ENCODE results near the gene ZFR2.
"Not testable (repeated sequence)": the region's sequence is repeated elsewhere in the genome, so short reads cannot be mapped to it uniquely, and the experiment has no call there.

ZFR2 gene

DNA sequence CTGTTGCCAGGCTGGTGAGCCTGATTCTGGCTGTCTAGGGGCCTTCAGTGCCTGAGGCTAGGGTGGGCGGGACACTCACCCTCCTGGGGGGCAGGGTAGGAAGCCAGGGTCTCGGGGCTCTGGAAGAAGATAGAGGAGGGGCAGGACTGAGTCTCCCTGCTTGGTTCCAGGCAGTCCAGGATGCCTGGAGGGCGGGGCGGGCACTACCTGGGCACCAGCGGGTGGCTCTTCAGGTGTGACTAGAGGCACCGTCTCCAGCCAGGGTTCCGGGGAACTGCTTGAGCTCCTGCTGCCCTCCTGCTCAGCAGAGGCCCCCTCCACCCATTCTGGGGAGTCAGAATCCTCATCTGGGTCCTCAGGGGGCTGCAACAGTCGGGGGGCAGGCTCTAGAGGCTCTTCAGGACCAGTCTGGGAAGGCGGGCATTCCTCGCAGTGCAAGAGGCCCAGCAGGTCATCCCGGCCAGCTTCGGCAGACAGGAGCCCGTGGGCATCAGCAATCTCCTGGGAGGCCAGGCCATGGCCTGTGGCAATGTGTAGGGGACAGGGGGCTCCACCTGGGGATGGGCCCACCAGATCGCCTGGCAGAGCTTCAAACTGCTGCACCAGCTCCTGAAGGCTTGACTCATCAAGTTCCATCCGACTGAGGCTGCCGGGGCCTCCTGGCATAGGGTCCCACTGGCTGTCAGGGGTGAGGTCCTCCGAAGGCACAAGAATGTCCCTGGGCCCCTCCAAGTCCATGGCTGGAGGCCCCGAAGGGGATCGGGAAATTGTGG, 109.2 kb downstream of the ZFR2 start:
- Mint-ChIP-seq H3K27ac (peak overlapping the region in 1 of 2 donors; percentile 100), H3K36me3 (ENCODE audit: insufficient read depth) (peaks cover 56% of the 10 kb centered on the region), H3K9me3 (peaks cover 0 to 3% of the 10 kb centered on the region in 2 donors), H3K27me3 (no peaks in the 10 kb centered on the region), H3K4me3 (peak overlapping the region; percentile 37 to 98), H3K4me1 (ENCODE audit: low read depth in 2 of 2) (peaks cover 31 to 38% of the 10 kb centered on the region in 2 donors)
- DNase-seq: no peak
- no peak for ATAC-seq (replicated peaks)

DNA sequence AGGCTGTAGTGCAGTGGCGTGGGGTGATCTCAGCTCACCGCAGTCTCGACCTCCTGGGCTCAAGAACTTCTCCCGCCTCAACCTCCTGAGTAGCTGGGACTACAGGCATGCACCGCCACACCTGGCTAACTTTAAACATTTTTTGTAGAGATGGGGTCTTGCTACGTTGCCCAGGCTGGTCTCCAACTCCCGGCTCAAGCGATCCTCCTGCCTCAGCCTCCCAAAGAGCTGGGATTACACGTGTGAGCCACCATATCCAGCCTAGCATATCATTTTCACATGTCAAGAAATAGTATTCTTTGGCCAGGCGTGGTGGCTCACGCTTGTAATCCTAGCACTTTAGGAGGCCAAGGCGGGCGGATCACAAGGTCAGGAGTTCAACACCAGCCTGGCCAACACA, 110.5 kb downstream of the ZFR2 start:
- not testable (repeated sequence) for H3K4me3 Mint-ChIP-seq
- H3K4me1 Mint-ChIP-seq (ENCODE audit: low read depth in 2 of 2): peaks cover 31 to 39% of the 10 kb centered on the region in 2 donors

GRCh38 chr19:3757705-3758104, 111.1 kb downstream of the ZFR2 start:
- Mint-ChIP-seq H3K4me1 (ENCODE audit: low read depth in 2 of 2) (peaks cover 26 to 33% of the 10 kb centered on the region in 2 donors), H3K36me3 (ENCODE audit: insufficient read depth) (peaks cover 43% of the 10 kb centered on the region)
- not testable (repeated sequence) for H3K27ac Mint-ChIP-seq; H3K27me3 Mint-ChIP-seq; DNase-seq; H3K9me3 Mint-ChIP-seq; H3K4me3 Mint-ChIP-seq; ATAC-seq (replicated peaks)

More for the DNA sequence above, 110.5 kb downstream of the ZFR2 start:
- not testable (repeated sequence) for H3K9me3 Mint-ChIP-seq; ATAC-seq (replicated peaks); H3K27ac Mint-ChIP-seq; DNase-seq; H3K27me3 Mint-ChIP-seq
- peaks cover 49% of the 10 kb centered on the region for H3K36me3 Mint-ChIP-seq (ENCODE audit: insufficient read depth)

Measured in effector memory CD8-positive, alpha-beta T cell (primary cell).